CD4-positive, alpha-beta T cell treated with Interferon gamma for 1 hour (primary cell): Measurements from ENCODE around the gene PIP5K1B.

Experiments
- DNase-seq: peaks from one replicate; pipeline ENCODE4 v3.0.0-alpha.2; 2020

Gene PIP5K1B

DNA sequence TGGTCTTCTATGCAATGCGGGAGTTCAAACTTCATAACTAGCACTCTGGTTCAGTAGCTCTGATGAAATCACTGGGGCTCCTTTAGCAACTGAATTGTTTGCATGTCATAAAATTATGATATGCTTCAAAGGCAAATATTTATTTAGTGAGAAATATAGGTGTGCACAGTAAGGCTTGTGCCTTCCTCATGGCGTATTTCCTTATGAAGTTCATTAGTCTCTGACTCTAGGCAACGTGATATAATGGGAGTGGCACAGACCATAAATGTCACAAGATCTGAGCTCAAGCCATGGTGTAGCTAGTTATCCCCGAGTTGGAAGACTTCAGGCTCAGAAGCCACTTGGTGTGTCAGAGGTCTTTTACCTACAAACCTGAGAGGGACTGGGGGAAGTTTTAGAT is 35.5 kb downstream of the PIP5K1B start:
- DNase-seq: no peak

DNA sequence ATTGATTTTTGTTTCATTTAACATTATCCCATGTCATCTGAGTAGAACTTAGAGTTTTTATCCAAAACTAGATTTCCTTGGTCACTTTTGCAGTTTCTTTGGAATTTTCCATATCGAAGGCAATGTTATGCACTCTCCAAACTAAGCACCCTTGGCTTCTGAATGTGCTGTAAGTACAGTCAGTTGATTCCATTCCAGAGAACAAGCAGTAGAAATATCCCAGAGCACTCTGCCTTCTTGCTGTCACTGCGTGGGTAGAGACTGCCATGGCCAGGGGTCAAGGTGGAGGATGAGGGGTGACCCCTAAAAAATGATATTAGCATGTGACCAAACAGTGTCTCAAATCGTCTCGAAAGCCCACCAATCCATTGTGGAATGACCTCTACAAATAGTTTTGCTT is 36.2 kb downstream of the PIP5K1B start:
- no peak for DNase-seq

DNA sequence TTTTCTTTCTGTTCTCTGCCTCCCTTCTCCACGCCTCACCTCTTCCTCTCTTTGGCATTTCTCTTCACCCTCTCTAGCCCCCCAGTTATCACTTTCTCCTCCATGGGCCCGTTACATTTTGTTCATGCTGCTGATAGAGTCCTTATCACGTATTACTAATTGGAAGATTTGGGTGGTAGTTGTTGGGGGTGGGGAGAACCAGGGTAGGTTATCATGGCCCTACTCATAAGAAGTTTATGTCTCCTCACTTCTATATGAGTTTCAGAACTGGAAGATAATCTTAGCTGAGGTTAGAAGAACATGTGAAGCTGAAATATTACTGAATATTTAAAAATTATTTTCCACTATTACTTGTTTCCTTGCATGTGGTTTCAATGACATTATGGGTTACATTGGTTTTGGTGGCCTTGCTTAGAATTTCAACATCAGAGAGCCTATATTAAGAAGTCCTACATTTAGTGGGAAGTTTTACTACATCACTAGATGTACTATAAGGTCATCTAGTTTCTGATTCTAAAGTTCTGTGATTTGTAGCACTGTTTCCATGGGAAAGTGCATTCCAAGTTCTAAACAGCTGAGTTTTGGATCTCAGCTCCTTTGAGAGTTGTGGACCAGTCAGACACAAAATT is 36.8 kb downstream of the PIP5K1B start:
- DNase-seq: no peak

DNA sequence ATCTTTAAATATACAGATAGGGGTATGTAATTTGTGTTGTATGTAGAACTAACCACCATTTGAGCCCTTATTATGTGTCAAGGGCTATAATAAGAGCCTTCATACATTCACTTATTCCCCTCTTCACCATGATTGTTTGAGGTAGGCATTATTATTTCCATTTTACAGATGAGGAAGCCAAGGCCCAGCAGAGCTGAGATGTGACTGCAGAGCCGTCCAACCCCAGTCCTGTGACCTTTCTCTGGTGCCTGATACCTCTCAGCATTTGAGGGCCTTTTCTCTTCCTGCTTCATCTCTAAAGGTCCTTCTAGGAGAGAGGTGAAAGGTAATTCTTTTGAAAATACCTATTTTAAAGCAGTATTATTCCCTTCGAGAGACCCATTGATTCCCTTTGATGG is 37.3 kb downstream of the PIP5K1B start:
- DNase-seq: no peak

DNA sequence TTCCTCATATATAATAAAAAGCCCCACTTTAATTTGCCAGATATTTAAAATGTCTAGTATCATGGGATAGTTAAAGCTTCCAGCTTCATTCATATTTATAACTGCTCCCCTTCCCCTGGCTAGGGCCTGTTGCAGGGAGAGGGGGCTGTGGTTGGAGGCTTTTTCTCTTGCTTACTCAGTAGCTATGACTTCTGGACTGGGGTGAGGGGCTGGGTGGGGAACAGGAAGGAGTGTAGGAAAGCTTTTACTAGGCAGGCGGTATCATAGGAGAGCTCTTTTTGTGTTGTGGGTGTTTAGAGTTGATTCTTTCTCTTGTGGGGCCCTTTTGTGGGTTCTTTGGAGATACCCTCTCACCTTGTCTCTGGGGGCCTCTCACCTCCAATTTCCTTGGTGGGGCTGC is 39.4 kb downstream of the PIP5K1B start:
- DNase-seq: no peak

DNA sequence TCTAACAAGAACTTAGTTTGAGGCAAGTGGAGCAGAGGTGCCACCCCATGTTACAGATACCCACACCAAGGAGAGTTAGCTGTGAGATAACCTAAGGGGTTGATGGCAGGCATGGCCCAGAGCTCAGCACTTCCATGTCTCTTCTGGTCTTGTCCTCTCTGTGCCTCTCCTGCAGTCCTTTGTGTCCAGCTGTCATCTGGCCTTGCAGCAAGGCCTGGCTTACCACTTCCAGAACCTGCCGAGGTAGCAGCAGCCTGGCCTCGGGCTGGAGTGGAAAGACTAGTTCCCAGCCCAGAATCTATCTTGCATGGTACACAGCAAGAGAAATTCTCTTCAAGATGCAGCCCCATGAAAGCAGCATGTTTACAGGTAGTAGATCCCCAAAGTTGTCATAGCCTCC is 41.5 kb downstream of the PIP5K1B start:
- no peak for DNase-seq

DNA sequence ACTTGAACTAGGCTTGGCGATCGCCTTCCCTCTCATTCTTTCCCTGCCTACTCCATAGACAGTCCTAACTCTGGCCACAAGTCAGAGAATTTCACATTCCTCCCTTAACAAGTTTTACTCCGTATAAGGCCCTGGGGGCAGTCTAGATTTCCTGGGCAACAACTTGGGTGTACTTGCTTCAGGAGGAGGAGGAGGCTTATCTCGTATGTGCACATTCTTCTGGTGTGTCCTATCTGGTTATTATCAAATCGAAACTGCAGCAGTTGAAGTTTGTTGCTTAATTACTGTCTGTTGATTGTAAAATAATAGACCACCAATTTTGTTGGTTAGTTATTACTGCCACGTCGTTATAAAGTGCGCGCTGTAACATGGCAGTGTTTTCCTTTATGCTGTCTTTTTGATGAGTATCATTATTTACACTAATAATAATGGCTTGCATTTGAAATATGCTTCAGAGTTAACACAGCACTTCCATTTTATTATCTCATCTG is 42.0 kb downstream of the PIP5K1B start:
- DNase-seq: no peak

DNA sequence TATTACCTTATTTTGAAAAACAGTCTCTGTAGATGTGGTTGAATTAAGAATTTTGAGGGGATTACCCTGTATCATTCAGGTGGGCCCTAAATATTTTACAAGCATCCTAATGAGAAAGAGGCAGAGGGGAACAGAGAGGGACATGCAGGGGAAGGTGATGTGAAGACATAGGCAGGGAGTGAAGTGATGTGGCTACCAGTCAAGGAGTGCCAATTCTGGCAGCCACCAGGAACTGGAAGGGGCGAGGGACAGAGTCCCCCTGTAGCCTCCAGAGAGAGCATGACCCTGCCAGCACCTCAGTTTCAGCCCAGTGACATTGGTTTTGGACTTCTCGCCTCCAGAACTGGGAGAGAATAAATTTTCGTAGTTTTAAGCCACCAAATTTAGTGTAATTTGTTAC is 44.1 kb downstream of the PIP5K1B start:
- no peak for DNase-seq

DNA sequence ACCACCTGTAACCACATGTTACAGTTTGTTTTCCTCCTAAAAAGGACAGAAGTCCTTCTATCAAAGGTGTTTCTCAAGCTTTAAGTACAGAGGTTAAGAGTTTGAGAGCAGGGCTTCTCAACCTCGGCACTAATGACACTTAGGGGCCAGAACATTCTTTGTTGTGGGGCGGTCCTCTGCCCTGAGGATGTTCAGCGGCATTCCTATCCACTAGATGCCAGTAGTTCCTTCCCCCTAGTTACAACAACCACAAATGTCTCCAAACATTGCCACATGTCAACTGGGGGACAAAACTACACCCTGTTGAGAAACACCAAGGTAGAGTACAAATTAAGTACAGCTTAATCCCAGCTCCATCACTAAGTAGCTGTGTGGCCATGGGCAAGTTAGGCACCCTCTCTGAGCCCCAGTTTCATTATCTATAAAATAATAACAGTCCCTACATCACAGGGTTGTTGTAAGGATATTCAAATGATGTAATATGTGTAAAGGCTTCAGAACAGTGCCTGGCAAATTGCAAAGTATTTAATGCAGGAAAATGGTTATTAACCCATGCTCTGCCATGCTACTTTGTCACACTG is 44.6 kb downstream of the PIP5K1B start:
- DNase-seq: no peak

DNA sequence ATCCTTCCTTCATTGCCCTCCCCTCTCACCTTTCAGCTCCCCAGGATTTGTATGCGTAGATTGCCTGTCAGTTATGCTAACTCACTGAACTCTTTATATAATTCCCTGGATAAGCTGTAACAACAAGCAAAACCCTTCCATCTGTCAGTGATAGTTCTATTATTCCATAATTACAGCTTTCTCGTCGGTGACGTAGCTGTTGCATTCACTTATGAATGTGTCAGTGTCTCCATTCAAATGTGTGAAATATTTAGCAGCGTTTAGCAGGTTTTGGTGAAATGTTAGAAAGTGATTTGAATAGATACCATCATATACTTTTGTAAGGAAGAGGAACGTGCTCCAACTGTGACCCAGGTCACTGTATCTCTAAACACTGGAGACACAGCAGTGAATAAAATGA is 45.2 kb downstream of the PIP5K1B start:
- no peak for DNase-seq

DNA sequence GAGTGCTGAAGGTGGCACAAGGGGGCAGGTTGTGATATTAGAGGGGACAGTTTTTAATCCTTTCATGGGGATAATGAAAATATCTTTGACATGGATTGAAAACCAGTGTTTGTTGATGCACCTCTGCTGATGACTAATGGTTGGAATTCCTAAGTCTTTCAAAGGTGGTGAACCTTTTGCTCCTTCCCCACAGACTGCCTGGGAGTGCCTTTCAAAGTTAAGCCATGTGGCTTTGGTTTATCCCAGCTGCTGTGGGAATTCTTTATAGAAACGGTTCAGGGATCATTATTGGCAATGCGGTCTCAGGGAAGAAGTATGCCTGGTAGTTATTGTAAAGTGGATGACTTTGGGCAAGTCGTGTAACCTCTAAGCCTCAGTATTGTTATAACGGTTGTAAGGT is 45.7 kb downstream of the PIP5K1B start:
- DNase-seq: no peak

DNA sequence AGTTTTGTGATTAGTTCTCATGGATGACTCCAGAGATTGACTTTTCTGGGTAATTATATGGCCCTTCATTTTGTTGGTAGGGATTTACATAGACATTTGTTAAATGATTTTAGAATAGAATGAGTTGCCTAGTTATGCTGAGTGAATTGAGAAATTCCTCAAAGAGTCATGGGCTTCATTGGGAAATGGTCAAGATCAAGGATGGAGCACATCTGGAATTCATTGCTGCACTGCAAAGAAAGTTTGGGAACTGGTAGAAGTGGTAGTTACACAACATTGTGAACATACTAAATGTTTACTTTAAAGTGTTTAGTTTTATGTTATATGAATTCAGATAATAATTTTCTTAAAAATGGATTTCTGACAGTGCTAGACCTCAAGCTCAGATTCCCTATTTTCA is 46.5 kb downstream of the PIP5K1B start:
- no peak for DNase-seq

DNA sequence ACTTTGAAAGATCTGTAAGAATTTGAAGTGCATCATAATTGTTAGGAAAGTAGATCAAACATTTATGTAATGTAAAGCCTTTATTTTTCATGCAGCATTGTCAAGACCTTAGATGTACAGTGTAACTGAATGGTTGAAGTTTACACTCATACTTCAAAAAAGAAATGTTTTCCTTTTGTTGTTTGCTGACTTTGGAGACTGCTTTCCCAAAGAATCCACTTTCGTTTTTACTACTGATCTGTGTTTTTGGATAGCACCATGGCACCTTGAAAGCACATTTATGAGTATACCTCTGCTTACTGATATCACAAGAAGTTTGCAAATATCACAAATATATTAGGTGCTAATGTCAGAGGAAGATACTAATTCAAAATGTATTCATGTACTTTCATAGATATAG is 50.0 kb downstream of the PIP5K1B start:
- no peak for DNase-seq

DNA sequence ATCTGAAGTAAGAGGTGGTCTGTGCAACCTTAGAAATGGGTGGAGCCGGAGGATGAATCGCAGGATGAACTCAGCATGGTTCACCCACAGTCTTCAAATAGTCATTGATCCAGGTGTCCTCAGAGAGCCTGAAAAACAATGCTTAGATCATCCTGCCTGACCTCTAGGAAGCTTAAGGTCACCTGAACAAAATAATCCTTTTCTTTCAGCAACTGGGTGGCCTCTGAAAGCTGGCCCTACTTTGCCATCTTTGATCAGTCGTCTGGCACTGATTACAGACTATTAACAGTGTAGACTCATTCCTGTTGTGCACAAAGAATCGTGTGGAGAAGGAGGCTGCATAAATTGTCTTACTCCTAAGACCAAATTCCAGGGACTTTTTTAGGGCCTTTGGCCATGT is 50.7 kb downstream of the PIP5K1B start:
- no peak for DNase-seq

DNA sequence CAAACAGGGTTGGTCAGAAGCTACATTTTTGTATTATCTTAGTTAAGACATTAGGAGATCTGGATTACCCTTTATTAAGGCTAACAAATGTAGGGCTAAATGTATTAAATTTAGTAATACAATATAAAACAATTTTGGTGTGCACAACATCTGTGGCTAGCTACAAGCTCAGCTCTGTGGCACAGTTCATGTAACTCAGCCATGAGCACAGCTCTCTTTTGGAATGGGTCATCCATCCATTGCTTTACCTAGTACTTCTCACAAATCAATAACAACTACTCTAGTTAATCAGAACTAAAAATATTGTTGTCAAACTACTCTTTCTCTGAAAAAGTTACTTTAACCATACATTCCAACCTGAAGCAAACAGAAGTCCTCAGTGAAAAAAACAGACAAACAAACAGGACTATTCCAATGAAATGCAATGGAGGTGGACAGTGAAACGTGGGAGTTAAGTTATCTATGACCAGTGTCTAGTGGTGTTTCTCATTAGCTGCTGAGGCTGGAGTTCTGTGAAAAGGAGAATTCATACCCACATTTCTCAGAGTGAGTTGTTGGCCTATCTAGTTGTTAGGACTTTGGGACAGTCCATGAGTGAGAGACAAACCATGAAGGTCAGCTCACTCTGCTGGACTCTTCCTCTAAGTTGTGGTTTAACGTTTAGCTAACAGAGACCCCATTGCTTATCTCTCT is 55.1 kb downstream of the PIP5K1B start:
- no peak for DNase-seq

DNA sequence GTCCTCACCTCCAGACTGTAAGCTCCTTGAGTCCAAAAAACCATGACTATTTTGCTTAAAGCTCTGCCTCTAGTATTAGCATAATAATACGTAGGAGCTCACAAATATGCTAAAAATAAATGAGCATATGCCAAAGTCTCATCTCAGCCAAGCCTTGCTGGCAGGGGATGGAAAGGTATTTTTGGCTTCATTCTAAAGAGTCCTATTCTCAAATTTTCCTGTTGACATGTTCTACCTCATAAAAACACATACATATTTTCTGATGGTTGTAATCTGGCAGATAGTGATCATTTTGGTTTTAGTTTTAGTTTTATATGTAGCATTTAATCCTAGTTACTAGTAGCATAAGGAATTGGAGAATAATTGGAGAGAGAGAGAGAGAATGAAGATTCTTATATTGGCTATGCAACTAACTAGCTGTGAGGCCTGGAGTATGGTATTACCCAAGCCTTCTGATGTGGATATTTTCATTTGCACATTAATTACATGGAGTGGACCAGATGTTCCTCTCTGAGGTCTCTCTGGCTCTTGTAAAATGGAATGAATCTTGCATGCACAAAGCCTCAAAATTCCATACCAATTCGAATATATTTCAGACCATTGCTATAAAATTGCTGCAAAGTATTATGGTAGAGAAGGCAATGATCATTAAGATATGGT is 55.8 kb downstream of the PIP5K1B start:
- no peak for DNase-seq

DNA sequence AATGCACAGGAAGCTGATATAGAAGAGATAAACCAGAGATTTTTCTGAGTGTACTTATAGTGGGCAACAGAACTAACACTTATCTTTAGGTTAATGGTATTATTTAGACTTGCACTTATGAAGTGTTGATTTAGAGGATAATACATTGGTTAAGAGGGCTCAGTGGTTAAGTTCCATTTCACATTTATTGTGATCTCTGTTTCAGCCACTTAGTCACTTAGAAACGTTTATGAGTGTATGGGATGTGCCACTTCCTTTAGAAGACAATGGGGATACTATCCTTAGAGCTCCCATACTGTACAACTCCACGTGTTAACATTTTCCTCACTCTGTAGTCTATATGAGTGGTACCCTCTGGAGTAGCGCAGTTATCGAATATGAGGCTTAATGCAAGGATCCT is 57.5 kb downstream of the PIP5K1B start:
- no peak for DNase-seq

DNA sequence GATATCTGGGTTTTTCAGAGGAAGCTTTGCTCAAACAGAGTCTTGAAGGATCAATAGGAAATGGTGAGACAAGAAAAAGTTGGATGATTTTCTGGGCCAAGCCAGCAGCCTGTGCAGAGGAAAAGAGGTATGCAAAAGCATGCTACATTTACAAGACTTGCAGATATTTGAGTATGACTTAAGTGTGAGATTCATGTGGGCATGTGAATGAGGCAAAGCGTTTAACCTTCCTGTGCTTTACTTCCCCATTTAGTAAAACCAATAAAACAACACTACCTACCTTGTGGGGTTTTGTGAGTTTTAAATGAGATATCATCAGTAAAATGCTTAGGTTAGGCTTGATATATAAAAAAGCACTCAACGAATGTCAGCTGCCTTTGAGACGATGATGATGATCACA is 58.1 kb downstream of the PIP5K1B start:
- no peak for DNase-seq

DNA sequence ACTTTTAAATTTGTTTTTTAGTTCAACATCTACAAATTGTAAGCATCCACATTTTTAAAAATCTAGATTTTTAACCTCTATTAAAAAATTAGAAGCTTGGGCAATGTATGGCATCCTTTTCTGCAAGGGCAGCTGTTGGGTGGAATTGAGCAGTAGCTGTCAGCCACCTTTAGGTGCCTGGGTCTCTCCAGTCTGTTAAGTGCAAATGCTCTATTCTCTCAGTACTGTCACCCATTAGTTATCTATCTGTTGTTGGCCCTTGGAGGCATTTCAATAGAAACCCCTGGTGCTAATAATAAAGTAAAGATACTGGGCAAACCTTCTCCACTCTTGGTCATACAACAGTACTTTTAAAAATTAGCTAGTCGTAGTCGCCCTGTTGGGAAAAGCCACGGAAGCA is 63.6 kb downstream of the PIP5K1B start:
- no peak for DNase-seq

DNA sequence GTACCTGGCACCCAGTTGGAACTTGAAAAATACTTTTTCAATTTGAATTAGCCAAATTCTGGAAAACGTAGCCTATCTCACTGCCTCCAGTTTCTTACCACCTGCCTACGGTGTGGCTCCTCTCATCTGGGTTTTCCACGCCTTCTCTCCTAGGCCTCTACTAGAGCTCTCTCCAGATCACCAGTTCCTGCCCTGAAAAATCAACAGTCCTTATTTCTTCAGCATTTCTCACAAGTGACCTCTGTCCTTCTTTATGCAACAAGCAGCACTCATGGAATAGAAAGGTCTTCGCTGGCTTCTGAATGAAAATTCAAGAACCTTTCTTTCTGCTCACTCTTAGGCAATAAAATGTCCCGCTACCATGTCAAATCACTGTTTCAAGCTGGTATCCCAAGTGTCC is 64.8 kb downstream of the PIP5K1B start:
- DNase-seq: no peak

DNA sequence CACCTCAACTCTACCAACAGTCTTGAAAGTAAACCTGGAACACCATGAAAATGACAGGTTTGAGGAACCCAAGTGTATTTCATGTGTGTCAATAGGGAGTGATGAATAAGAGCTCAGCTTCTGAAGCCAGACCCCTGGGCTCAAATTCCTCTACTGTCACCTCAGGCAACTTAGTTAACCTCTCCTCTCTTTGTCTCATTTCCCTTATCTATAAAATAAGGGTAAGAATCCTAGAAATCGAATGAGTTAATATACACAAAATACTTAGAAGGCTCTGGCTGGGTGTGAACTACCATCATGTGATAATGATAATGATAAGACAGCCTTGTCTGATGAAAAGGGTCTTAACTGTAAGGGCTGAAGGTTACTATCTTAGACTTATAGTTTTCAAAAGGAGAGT is 66.3 kb downstream of the PIP5K1B start:
- DNase-seq: no peak

DNA sequence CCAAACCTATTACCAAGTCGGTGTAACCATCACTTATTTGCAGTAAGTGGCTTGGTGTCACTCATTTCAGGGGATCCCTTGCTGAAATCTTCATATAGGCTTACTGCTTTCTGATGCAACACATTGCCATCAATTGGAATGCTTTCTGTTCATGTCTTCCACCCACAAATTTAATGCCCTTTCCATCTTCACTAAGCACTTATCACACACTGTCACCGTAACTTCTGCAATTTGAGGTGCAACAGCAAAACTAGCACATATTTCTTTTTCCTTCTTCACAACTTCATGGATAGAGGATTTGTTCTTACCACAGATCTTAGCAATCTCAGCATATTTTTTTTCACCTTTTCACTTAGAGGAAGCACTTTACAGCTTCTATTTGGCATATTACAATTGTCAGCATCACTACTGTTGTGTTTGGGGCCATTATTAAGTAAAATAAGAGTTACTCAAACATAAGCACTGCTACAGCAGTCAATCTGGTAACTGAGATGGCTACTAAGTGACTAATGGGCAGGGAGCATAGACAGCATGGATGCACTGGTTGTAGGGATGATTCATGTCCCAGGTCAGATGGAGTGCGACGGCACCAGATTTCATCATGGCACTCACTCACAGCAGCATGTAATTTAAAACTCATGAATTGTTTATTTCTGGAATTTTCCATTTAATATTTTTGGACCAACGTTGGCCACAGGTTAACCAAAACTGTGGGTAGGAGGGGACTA is 70.1 kb downstream of the PIP5K1B start:
- no peak for DNase-seq

DNA sequence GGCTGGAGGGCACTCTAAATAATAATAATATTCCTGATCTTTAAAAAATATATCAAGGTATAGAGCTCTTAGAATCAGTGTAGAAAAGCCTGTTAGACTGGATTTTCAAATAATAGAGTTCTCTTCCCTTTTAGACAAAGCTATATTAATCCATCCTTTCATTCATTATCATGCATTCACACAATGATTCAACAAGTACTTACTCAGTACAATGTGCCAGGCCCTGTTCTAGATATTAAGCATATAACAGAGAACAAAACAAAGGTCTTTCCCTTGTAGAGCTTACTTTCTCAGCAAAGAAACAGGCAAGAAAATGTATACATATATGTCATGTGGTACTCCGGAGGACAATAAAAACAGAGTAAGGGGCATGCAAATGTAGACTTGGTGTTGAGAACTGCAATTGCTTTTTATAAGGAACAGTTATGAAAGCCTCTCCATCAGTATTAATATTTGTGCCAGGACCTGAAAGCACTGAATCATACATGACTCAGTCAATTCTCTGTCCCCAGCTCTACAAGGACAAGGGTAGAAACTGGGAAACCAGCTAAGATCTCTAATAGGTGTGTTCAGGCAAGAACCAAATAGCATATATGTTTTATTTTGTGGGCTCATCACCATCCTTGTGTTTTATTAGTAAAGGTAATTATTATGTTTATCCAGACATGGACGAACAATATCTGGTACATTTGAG is 72.2 kb downstream of the PIP5K1B start:
- no peak for DNase-seq
